H1 (cell line): ENCODE measurements around the gene TYRO3. TPM values are rescaled to one million over a fixed set of nuclear protein-coding genes. Genes with fewer than 3 reads are reported as not detected.

Experiments used
- CTCF ChIA-PET: fragments of 300-600 bp; sonication (Branson Sonifier 250); formaldehyde crosslinking; loops from one replicate; lab custom pipeline; 2021; ENCODE audit not compliant: partially characterized antibody; lab: Charles Lee
- POLR2A ChIA-PET: fragments of 300-600 bp; sonication (Branson Sonifier 250); formaldehyde crosslinking; loops from one replicate; lab custom pipeline; 2021; ENCODE audit warnings: inconsistent platforms; ENCODE audit not compliant: partially characterized antibody; lab: Charles Lee
- DNase-seq, 2 experiments: peaks; one replicate each; pipeline versions ENCODE4 v3.0.0 to v3.0.0-alpha.2; 2010 to 2022; ENCODE audit warnings: low spot score in 2 of 2, low read depth in 1 of 2, mixed read lengths in 1 of 2
- FAIRE-seq: peaks from 2 replicates; lab custom pipeline; 2011; peaks lifted over from hg19 to GRCh38; lab: Jason Lieb, UNC
- H2AFZ ChIP-seq: 2 replicates; pipeline ENCODE4 v1.8.1; 2012; ENCODE audit warnings: low read length, inconsistent platforms
- H2AK5ac ChIP-seq: 2 replicates; pipeline ENCODE4 v1.6.1; 2013; ENCODE audit warnings: low read depth, low read length
- H2BK120ac ChIP-seq: replicated peaks from 2 replicates; pipeline ENCODE3; 2013; ENCODE audit warnings: low read depth, low read length, inconsistent platforms
- H2BK12ac ChIP-seq: 2 replicates; pipeline ENCODE4 v1.6.1; 2013; ENCODE audit warnings: low read depth, low read length
- H2BK15ac ChIP-seq: 2 replicates; pipeline ENCODE4 v1.6.1; 2013; ENCODE audit warnings: low read length
- H2BK20ac ChIP-seq: 2 replicates; pipeline ENCODE4 v1.6.1; 2013; ENCODE audit warnings: low read length
- H2BK5ac ChIP-seq: 2 replicates; pipeline ENCODE4 v1.6.1; 2013; ENCODE audit warnings: low read depth, low read length
- H3K14ac ChIP-seq: 2 replicates; pipeline ENCODE4 v1.6.1; 2013; ENCODE audit warnings: inconsistent platforms; ENCODE audit not compliant: insufficient read length
- H3K18ac ChIP-seq: 2 replicates; pipeline ENCODE4 v1.6.1; 2013; ENCODE audit warnings: low read length; ENCODE audit errors: extremely low read depth
- H3K23ac ChIP-seq: 2 replicates; pipeline ENCODE4 v1.6.1; 2013; ENCODE audit warnings: inconsistent platforms; ENCODE audit not compliant: insufficient read length
- H3K23me2 ChIP-seq: 2 replicates; pipeline ENCODE4 v1.6.1; 2013; ENCODE audit warnings: low read depth, low read length
- H3K27ac ChIP-seq: 2 replicates; pipeline ENCODE4 v1.6.1; 2011; ENCODE audit warnings: low read depth, low read length, inconsistent platforms
- H3K27me3 ChIP-seq, 4 experiments: replicated peaks in 1 of 4; 1 replicate in 1 of 4; 2 replicates in 3 of 4; pipeline versions ENCODE4 v1.6.1 to v1.8.1; 2011 to 2013; ENCODE audit warnings: low read length in 3 of 4, mild to moderate bottlenecking in 3 of 4, inconsistent platforms in 2 of 4, mixed read lengths in 2 of 4, moderate library complexity in 1 of 4; ENCODE audit not compliant: control insufficient read depth in 3 of 4, insufficient read depth in 3 of 4; ENCODE audit errors: extremely low read depth in 1 of 4
- H3K36me3 ChIP-seq, 4 experiments: 2 replicates each; pipeline versions ENCODE4 v1.6.1 to v1.8.1; 2011 to 2013; ENCODE audit warnings: mild to moderate bottlenecking in 4 of 4, low read length in 3 of 4, moderate library complexity in 2 of 4, control low read depth in 1 of 4, inconsistent platforms in 1 of 4; ENCODE audit not compliant: insufficient read depth in 4 of 4, control insufficient read depth in 2 of 4
- H3K4ac ChIP-seq: replicated peaks from 2 replicates; pipeline ENCODE3; 2013; ENCODE audit warnings: low read length, low read depth, mixed read lengths, inconsistent platforms; ENCODE audit not compliant: insufficient read length
- H3K4me1 ChIP-seq, 4 experiments: replicated peaks in 1 of 4; 1 replicate in 1 of 4; 2 replicates in 3 of 4; pipeline versions ENCODE4 v1.6.1 to v1.8.1; 2011 to 2013; ENCODE audit warnings: low read length in 3 of 4, inconsistent platforms in 2 of 4, mixed read lengths in 1 of 4; ENCODE audit not compliant: insufficient read depth in 4 of 4, control insufficient read depth in 3 of 4
- H3K4me2 ChIP-seq, 2 experiments: 2 replicates each; pipeline versions ENCODE4 v1.6.1 to v1.8.1; 2011 to 2013; ENCODE audit warnings: low read depth in 2 of 2, low read length in 2 of 2, control low read depth in 1 of 2, inconsistent platforms in 1 of 2, mild to moderate bottlenecking in 1 of 2; ENCODE audit not compliant: insufficient read depth in 1 of 2
- H3K4me3 ChIP-seq, 4 experiments: fragments of 200-600, 300-600 bp in 1 of 4; sonication (generic), shearing (Covaris generic), sonication (Bioruptor Twin) in 1 of 4; 2 replicates each; pipeline versions ENCODE4 v1.5.1 to v1.8.1; 2011 to 2016; ENCODE audit warnings: low read length in 4 of 4, low read depth in 3 of 4, control low read depth in 2 of 4, inconsistent platforms in 2 of 4, mild to moderate bottlenecking in 2 of 4, mixed read lengths in 1 of 4, moderate library complexity in 1 of 4; ENCODE audit not compliant: insufficient read depth in 2 of 4; ENCODE audit errors: extremely low read depth in 1 of 4
- H3K56ac ChIP-seq: replicated peaks from 2 replicates; pipeline ENCODE3; 2013; ENCODE audit warnings: low read depth, mild to moderate bottlenecking, mixed read lengths, low read length, inconsistent platforms; ENCODE audit not compliant: insufficient read length
- H3K79me1 ChIP-seq: 2 replicates; pipeline ENCODE4 v1.6.1; 2013; ENCODE audit warnings: low read depth, low read length, control low read depth
- H3K79me2 ChIP-seq, 2 experiments: 2 replicates each; pipeline versions ENCODE4 v1.6.1 to v1.8.1; 2012 to 2013; ENCODE audit warnings: low read length in 2 of 2, mild to moderate bottlenecking in 2 of 2, inconsistent platforms in 1 of 2; ENCODE audit not compliant: insufficient read depth in 2 of 2, control insufficient read depth in 1 of 2
- H3K9ac ChIP-seq, 4 experiments: replicated peaks in 1 of 4; 1 replicate in 1 of 4; 2 replicates in 3 of 4; pipeline versions ENCODE4 v1.6.1 to v1.8.1; 2011 to 2013; ENCODE audit warnings: low read depth in 3 of 4, low read length in 3 of 4, control low read depth in 2 of 4, mild to moderate bottlenecking in 2 of 4, moderate library complexity in 2 of 4, inconsistent platforms in 1 of 4; ENCODE audit errors: extremely low read depth in 1 of 4
- H3K9me3 ChIP-seq, 2 experiments: 2 replicates each; pipeline versions ENCODE4 v1.6.1 to v1.8.1; 2012 to 2013; ENCODE audit warnings: mild to moderate bottlenecking in 2 of 2, moderate library complexity in 2 of 2, control low read depth in 1 of 2, inconsistent platforms in 1 of 2, low read depth in 1 of 2, low read length in 1 of 2, mixed read lengths in 1 of 2; ENCODE audit not compliant: insufficient read depth in 2 of 2
- H4K20me1 ChIP-seq, 2 experiments: replicated peaks in 1 of 2; 2 replicates each; pipeline versions ENCODE3 to v1.8.1; 2011 to 2013; ENCODE audit warnings: inconsistent platforms in 2 of 2, low read length in 2 of 2, mild to moderate bottlenecking in 1 of 2; ENCODE audit not compliant: insufficient read depth in 2 of 2, control insufficient read depth in 1 of 2
- H4K5ac ChIP-seq: 2 replicates; pipeline ENCODE4 v1.6.1; 2013; ENCODE audit warnings: low read length, low read depth, mixed read lengths, inconsistent platforms; ENCODE audit not compliant: insufficient read length
- H4K8ac ChIP-seq: 2 replicates; pipeline ENCODE4 v1.8.0; 2013; ENCODE audit warnings: mild to moderate bottlenecking, moderate library complexity, low read length, inconsistent platforms; ENCODE audit not compliant: insufficient read depth; ENCODE audit errors: extremely low read depth
- H4K91ac ChIP-seq: replicated peaks from 2 replicates; pipeline ENCODE3; 2013; ENCODE audit warnings: low read length, mixed read lengths, inconsistent platforms; ENCODE audit not compliant: insufficient read length
- CHD2 ChIP-seq: IDR thresholded peaks from 2 replicates; pipeline ENCODE4 v1.6.1; 2012; ENCODE audit warnings: low read length, improper control_type of control experiment
- MAFK ChIP-seq: IDR thresholded peaks from 2 replicates; pipeline ENCODE4 v1.6.1; 2012; ENCODE audit warnings: low read depth, mild to moderate bottlenecking, improper control_type of control experiment, low read length
- NANOG ChIP-seq: IDR thresholded peaks from 2 replicates; pipeline ENCODE4 v1.6.1; 2011; ENCODE audit warnings: low read length, low read depth, mild to moderate bottlenecking, inconsistent platforms; ENCODE audit not compliant: insufficient read depth, poor library complexity, severe bottlenecking
- SP2 ChIP-seq: IDR thresholded peaks from 2 replicates; pipeline ENCODE4 v1.6.1; 2012; ENCODE audit warnings: mild to moderate bottlenecking, low read length, inconsistent platforms
- TCF12 ChIP-seq: IDR thresholded peaks from 2 replicates; pipeline ENCODE4 v1.6.1; 2011; ENCODE audit warnings: low read depth, mild to moderate bottlenecking, low read length
- WGBS, 2 experiments: shearing (Covaris generic) in 1 of 2; methylation state at CpG; one replicate each; pipeline versions ENCODE4 v1.1.6 to v1.1.7; 2013 to 2015; ENCODE audit warnings: low lambda C conversion rate in 2 of 2, mixed read lengths in 2 of 2, inconsistent platforms in 1 of 2, low coverage in 1 of 2, missing lambda C conversion rate in 1 of 2; ENCODE audit not compliant: insufficient replicate concordance in 2 of 2, insufficient coverage in 1 of 2, insufficient read length in 1 of 2; ENCODE audit errors: extremely low coverage in 1 of 2, missing lambda C conversion rate in 1 of 2; 5-methylcytosine and 5-hydroxymethylcytosine counted together
- polyA plus RNA-seq, 7 experiments: library from polyadenylated mRNA; depleted of rRNA in 3 of 7; stranded (reverse) in 5 of 7; unstranded in 2 of 7; fragments of >200 nt in 5 of 7; fragments of 200-250 nt in 2 of 7; gene quantifications; 1 replicate in 5 of 7; 2 replicates in 1 of 7; 4 replicates in 1 of 7; pipeline versions ENCODE4 v1.2.1 to v1.2.3, GENCODE V29; 2011 to 2013; ENCODE audit warnings: missing spikeins in 2 of 7, mixed read lengths in 2 of 7
- total RNA-seq: library from RNA; stranded (reverse); fragmentation: NEBNext Ultra II Directional; extraction: Animal tissue kit (Norgen Biotek cat#: 25700); gene quantifications from 2 replicates; pipeline ENCODE4 v1.2.1, GENCODE V29; 2021

TYRO3 gene
- total and polyA plus RNA-seq, 2 of the 8 experiments (the other 6 are each of a cell fraction or from before 2014, with no cell fraction given), result 82.7 to 98.8 TPM

- Histone ChIP-seq H4K8ac (no peak overlapping the region), H2AK5ac (no peak overlapping the region), H2AFZ (no peak overlapping the region)
Observed at GRCh38 chr15:41575282-41575681, 16.3 kb downstream of the TYRO3 start.

More at GRCh38 chr15:41575282-41575681, 16.3 kb downstream of the TYRO3 start:
- no peak for TF ChIP-seq TCF12
- no peak for TF ChIP-seq MAFK
- no peak for TF ChIP-seq SP2
- no peak for TF ChIP-seq CHD2
- no peak for TF ChIP-seq NANOG
- TF ChIP-seq, all 59 proteins: peak for 0
- H2BK12ac ChIP-seq, result no peak overlapping the region
- no peak overlapping the region for H2BK5ac ChIP-seq
- H3K4me1 ChIP-seq, result peaks cover 0 to 8% (median 0%) of the 10 kb centered on the region in 4 experiments; a peak in 2 of 7 replicates
- 88% methylated on average over 6 of the region's 6 CpGs; no CpG with 5 or more reads in 1 of the 2 experiments for WGBS, 2 experiments
- no peak overlapping the region for H3K27ac ChIP-seq
- FAIRE-seq (no peak), DNase-seq (no peak)
- no peaks in the 10 kb centered on the region for H3K27me3 ChIP-seq
- H3K79me1 ChIP-seq, result no peaks in the 10 kb centered on the region; the same call in 1 of the 2 replicates
- POLR2A ChIA-PET, result interaction anchor here (1.0 to 29.7 kb wide), 3 partner anchors 9 to 12 kb away, joined by 3 to 643 read pairs (median 4); partner anchors contain the start of gene TYRO3
- no peak overlapping the region for H3K4me2 ChIP-seq
- no peak overlapping the region for H3K9ac ChIP-seq
- no peak overlapping the region for H4K91ac ChIP-seq
- H3K4me3 ChIP-seq, result no peak overlapping the region
- no peak overlapping the region for H3K23ac ChIP-seq
- H4K20me1 ChIP-seq, result peaks cover 0 to 6% of the 10 kb centered on the region in 2 experiments
- no peak overlapping the region for H2BK20ac ChIP-seq
- H3K56ac ChIP-seq, result no peak overlapping the region
- CTCF ChIA-PET, result interaction anchor here (1.1 to 4.6 kb wide), 4 partner anchors 9 to 18 kb away, joined by 3 to 36 read pairs (median 4); partner anchors contain the start of gene TYRO3
- peaks cover 33 to 71% (median 44%) of the 10 kb centered on the region in 4 experiments for H3K36me3 ChIP-seq
- no peaks in the 10 kb centered on the region for H3K9me3 ChIP-seq
- H3K23me2 ChIP-seq, result no peaks in the 10 kb centered on the region
- H2BK120ac ChIP-seq, result no peak overlapping the region
- H2BK15ac ChIP-seq, result no peak overlapping the region
- no peak overlapping the region for H3K18ac ChIP-seq
- no peak overlapping the region for H3K4ac ChIP-seq
- H3K79me2 ChIP-seq, result no peaks in the 10 kb centered on the region
- no peak overlapping the region for H3K14ac ChIP-seq
- no peak overlapping the region for H4K5ac ChIP-seq
